GM12878 (cell line): ENCODE results near the gene YBEY. TPM values are rescaled to one million over a fixed set of nuclear protein-coding genes. Genes with fewer than 3 reads are reported as not detected.

ENCODE experiments used
- ATAC-seq: fragments of 200-7000 bp; cut with Tn5 transposase; 3 replicates; pipeline ENCODE4 v1.9.1; 2020; ENCODE audit warnings: mild to moderate bottlenecking, moderate library complexity
- BruUV-seq: library from RNA; stranded (reverse); fragments of 400-500 nt; replicated peaks from 2 replicates; lab custom pipeline; 2021; lab: Mats Ljungman, UMichigan
- CTCF ChIA-PET: fragments of 300-600 bp; sonication (Branson Sonifier 250); formaldehyde crosslinking; extraction: SDS; loops from one replicate; lab custom pipeline; 2021; ENCODE audit warnings: inconsistent platforms; lab: Yijun Ruan, JAX
- POLR2A ChIA-PET: fragments of 350-600 bp; formaldehyde crosslinking; extraction: SDS; loops from one replicate; lab custom pipeline; 2021; ENCODE audit warnings: inconsistent platforms; lab: Charles Lee
- RAD21 ChIA-PET: fragments of 300-600 bp; sonication (Branson Sonifier 250); formaldehyde crosslinking; loops from one replicate; lab custom pipeline; 2023; ENCODE audit warnings: antibody characterized with exemption; ENCODE audit not compliant: unreplicated experiment; lab: Charles Lee
- SMC1A ChIA-PET: fragments of 300-600 bp; sonication (Branson Sonifier 250); formaldehyde crosslinking; loops from one replicate; lab custom pipeline; 2023; ENCODE audit not compliant: unreplicated experiment, uncharacterized antibody; lab: Charles Lee
- DNase-seq: peaks from one replicate; pipeline ENCODE4 v3.0.0-alpha.2; 2011; ENCODE audit warnings: low read depth, low spot score
- FAIRE-seq: peaks from 3 replicates; lab custom pipeline; 2011; peaks lifted over from hg19 to GRCh38; lab: Jason Lieb, UNC
- H2AFZ ChIP-seq: 2 replicates; pipeline ENCODE4 v1.6.0; 2011; ENCODE audit warnings: low read depth, low read length, control low read depth; ENCODE audit not compliant: control insufficient read depth
- H3K27ac ChIP-seq: 2 replicates; pipeline ENCODE4 v1.5.1; 2011; ENCODE audit warnings: control low read depth; ENCODE audit not compliant: control insufficient read depth, insufficient read depth
- H3K27me3 ChIP-seq, 2 experiments: replicated peaks in 1 of 2; 2 replicates each; pipeline versions ENCODE4 v1.6.0 to v1.6.1; 2011; ENCODE audit warnings: low read length in 1 of 2; ENCODE audit not compliant: control insufficient read depth in 2 of 2, insufficient read depth in 2 of 2
- H3K36me3 ChIP-seq, 2 experiments: 2 replicates each; pipeline ENCODE4 v1.5.1; 2011; ENCODE audit warnings: low read length in 1 of 2; ENCODE audit not compliant: control insufficient read depth in 2 of 2, insufficient read depth in 2 of 2
- H3K4me1 ChIP-seq: 2 replicates; pipeline ENCODE4 v1.6.1; 2011; ENCODE audit warnings: mild to moderate bottlenecking, low read length, moderate library complexity, mixed read lengths; ENCODE audit not compliant: control insufficient read depth, insufficient read depth
- H3K4me2 ChIP-seq: 2 replicates; pipeline ENCODE4 v1.6.0; 2011; ENCODE audit warnings: control low read depth; ENCODE audit not compliant: control insufficient read depth, insufficient read depth
- H3K4me3 ChIP-seq: fragments of 200-600 bp; sonication (generic); 2 replicates; pipeline ENCODE4 v1.5.1; 2016
- H3K79me2 ChIP-seq: 2 replicates; pipeline ENCODE4 v1.6.0; 2011; ENCODE audit warnings: low read length; ENCODE audit not compliant: control insufficient read depth, insufficient read depth
- H3K9ac ChIP-seq: 2 replicates; pipeline ENCODE4 v1.8.0; 2011; ENCODE audit warnings: low read length, control low read depth, mixed read lengths; ENCODE audit not compliant: control insufficient read depth, insufficient read depth
- H3K9me3 ChIP-seq: replicated peaks from 3 replicates; pipeline ENCODE4 v1.5.1; 2011; ENCODE audit warnings: mild to moderate bottlenecking, low read length; ENCODE audit not compliant: control insufficient read depth, insufficient read depth
- H4K20me1 ChIP-seq: 2 replicates; pipeline ENCODE4 v1.6.0; 2011; ENCODE audit not compliant: control insufficient read depth, insufficient read depth
- EGR1 ChIP-seq, 2 experiments: IDR thresholded peaks; 1 replicate in 1 of 2; 2 replicates in 1 of 2; pipeline ENCODE4 v1.6.1; 2011 to 2012; ENCODE audit warnings: low read depth in 2 of 2, low read length in 2 of 2, borderline replicate concordance in 1 of 2, mild to moderate bottlenecking in 1 of 2, moderate library complexity in 1 of 2
- FOXM1 ChIP-seq: IDR thresholded peaks from 2 replicates; pipeline ENCODE4 v1.6.1; 2012; ENCODE audit warnings: low read depth, mild to moderate bottlenecking, inconsistent platforms, low read length, moderate library complexity
- MXI1 ChIP-seq: fragments of 150-350 bp; IDR thresholded peaks from 2 replicates; pipeline ENCODE4 v1.6.1; 2011; ENCODE audit warnings: low read depth, mild to moderate bottlenecking, inconsistent platforms, low read length, improper control_type of control experiment
- NFYB ChIP-seq: IDR thresholded peaks from 2 replicates; pipeline ENCODE4 v1.6.1; 2011; ENCODE audit warnings: low read depth, mild to moderate bottlenecking, low read length, improper control_type of control experiment, moderate library complexity; ENCODE audit not compliant: insufficient read depth
- SREBF1 ChIP-seq: IDR thresholded peaks from 2 replicates; pipeline ENCODE4 v1.6.1; 2012; ENCODE audit warnings: mild to moderate bottlenecking, low read length
- WRNIP1 ChIP-seq: IDR thresholded peaks from 2 replicates; pipeline ENCODE4 v1.6.1; 2011; ENCODE audit warnings: low read depth, low read length, improper control_type of control experiment, borderline replicate concordance
- YBX1 ChIP-seq: fragments of 450-650 bp; IDR thresholded peaks from 2 replicates; pipeline ENCODE4 v1.6.1; 2016; ENCODE audit warnings: antibody characterized with exemption
- ZZZ3 ChIP-seq: IDR thresholded peaks from 2 replicates; pipeline ENCODE4 v1.6.1; 2011; ENCODE audit warnings: low read depth; ENCODE audit not compliant: control insufficient read depth, insufficient read length
- WGBS: methylation state at CpG from one replicate; pipeline ENCODE4 v1.1.6; 2016; ENCODE audit warnings: low lambda C conversion rate; ENCODE audit not compliant: insufficient replicate concordance, insufficient coverage; ENCODE audit errors: missing lambda C conversion rate; 5-methylcytosine and 5-hydroxymethylcytosine counted together
- in situ Hi-C: fragments of 300-500 bp; cut with MboI; formaldehyde crosslinking; loops from 9 replicates; pipeline ENCODE4 v1.14.3; 2018; ENCODE audit warnings: mixed read lengths
- intact Hi-C: fragments of 100-400 bp; cut with micrococcal nuclease; formaldehyde crosslinking; loops from one replicate; pipeline ENCODE4 v1.14.2; 2022; ENCODE audit not compliant: unreplicated experiment
- polyA plus RNA-seq, 11 experiments: library from polyadenylated mRNA; depleted of rRNA in 4 of 11; unstranded in 6 of 11; stranded (reverse) in 5 of 11; fragments of >200 nt; fragmentation: Nextera tagmentation in 4 of 11; fragmentation: Illumina TruSeq in 1 of 11; extraction: Ambion mirVana in 4 of 11; extraction: Trizol in 1 of 11; gene quantifications; 1 replicate in 1 of 11; 2 replicates in 10 of 11; pipeline versions ENCODE4 v1.2.1 to v1.2.3, GENCODE V29; 2011 to 2016; ENCODE audit warnings: inconsistent platforms in 2 of 11, missing spikeins in 2 of 11, low read depth in 1 of 11
- total RNA-seq, 4 experiments: library from RNA; depleted of rRNA in 3 of 4; stranded (reverse); fragments of >200 nt in 3 of 4; fragmentation: Illumina TruSeq in 1 of 4; extraction: Trizol in 1 of 4; gene quantifications; 2 replicates each; pipeline versions ENCODE4 v1.2.1 to v1.2.3, GENCODE V29; 2013 to 2021
- TF ChIP-seq, protein P1 (sequence below): fragments of 450-650 bp; IDR thresholded peaks from 2 replicates; pipeline ENCODE4 v1.6.1; 2016; ENCODE audit warnings: mild to moderate bottlenecking, moderate library complexity, borderline replicate concordance

Gene YBEY
- total and polyA plus RNA-seq, 10 of the 15 experiments (the other 5 are each of a cell fraction or from before 2014, with no cell fraction given): 6.5 to 31.4 (median 18.5) TPM

GRCh38 chr21:46347203-46347550 lies 61.0 kb downstream of the YBEY start:
- SMC1A ChIA-PET: no interaction called here
- no TSS peak for BruUV-seq
- Histone ChIP-seq H3K27me3 (no peaks in the 10 kb centered on the region), H3K9ac (no peak overlapping the region)
- RAD21 ChIA-PET: no interaction called here
- POLR2A ChIA-PET: interaction anchor here (0.6 to 1.0 kb wide), 2 partner anchors 40 to 1199 kb away, joined by 4 to 5 read pairs; no protein-coding TSS in a partner anchor
- no peak for TF ChIP-seq EGR1 (IDR thresholded peaks at IDR 0.05; ENCODE audit: borderline replicate concordance in 1 of 2, low read depth in 2 of 2, low read length in 2 of 2)
- no peak for TF ChIP-seq ZZZ3
- TF ChIP-seq MXI1: no peak
- no peak for TF ChIP-seq YBX1
- no peak for TF ChIP-seq WRNIP1
- no peak for TF ChIP-seq FOXM1
- TF ChIP-seq SREBF1: no peak
- TF ChIP-seq NFYB: no peak
- TF ChIP-seq, protein P1, sequence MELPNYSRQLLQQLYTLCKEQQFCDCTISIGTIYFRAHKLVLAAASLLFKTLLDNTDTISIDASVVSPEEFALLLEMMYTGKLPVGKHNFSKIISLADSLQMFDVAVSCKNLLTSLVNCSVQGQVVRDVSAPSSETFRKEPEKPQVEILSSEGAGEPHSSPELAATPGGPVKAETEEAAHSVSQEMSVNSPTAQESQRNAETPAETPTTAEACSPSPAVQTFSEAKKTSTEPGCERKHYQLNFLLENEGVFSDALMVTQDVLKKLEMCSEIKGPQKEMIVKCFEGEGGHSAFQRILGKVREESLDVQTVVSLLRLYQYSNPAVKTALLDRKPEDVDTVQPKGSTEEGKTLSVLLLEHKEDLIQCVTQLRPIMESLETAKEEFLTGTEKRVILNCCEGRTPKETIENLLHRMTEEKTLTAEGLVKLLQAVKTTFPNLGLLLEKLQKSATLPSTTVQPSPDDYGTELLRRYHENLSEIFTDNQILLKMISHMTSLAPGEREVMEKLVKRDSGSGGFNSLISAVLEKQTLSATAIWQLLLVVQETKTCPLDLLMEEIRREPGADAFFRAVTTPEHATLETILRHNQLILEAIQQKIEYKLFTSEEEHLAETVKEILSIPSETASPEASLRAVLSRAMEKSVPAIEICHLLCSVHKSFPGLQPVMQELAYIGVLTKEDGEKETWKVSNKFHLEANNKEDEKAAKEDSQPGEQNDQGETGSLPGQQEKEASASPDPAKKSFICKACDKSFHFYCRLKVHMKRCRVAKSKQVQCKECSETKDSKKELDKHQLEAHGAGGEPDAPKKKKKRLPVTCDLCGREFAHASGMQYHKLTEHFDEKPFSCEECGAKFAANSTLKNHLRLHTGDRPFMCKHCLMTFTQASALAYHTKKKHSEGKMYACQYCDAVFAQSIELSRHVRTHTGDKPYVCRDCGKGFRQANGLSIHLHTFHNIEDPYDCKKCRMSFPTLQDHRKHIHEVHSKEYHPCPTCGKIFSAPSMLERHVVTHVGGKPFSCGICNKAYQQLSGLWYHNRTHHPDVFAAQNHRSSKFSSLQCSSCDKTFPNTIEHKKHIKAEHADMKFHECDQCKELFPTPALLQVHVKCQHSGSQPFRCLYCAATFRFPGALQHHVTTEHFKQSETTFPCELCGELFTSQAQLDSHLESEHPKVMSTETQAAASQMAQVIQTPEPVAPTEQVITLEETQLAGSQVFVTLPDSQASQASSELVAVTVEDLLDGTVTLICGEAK: no peak
- TF ChIP-seq, all 136 proteins: peak for 0
- no peaks in the 10 kb centered on the region for H3K4me1 ChIP-seq
- DNase-seq (no peak), ATAC-seq (no peak), FAIRE-seq (no peak)
- intact Hi-C loops (no loop called here), in situ Hi-C loops (no loop called here)
- H3K4me2 ChIP-seq: no peak overlapping the region
- no peaks in the 10 kb centered on the region for H3K9me3 ChIP-seq
- 69% methylated on average over 10 of the region's 10 CpGs for WGBS
- H3K36me3 ChIP-seq: peaks cover 23 to 40% of the 10 kb centered on the region in 2 experiments
- H2AFZ ChIP-seq: no peak overlapping the region
- CTCF ChIA-PET: no interaction called here
- H3K27ac ChIP-seq: no peak overlapping the region
- H4K20me1 ChIP-seq: no peaks in the 10 kb centered on the region
- H3K4me3 ChIP-seq: no peak overlapping the region
- no peaks in the 10 kb centered on the region; the same call in 1 of the 2 replicates for H3K79me2 ChIP-seq

Other genes starting within 250 kb of the YBEY start
Only the 7 nearest of the 8 such genes appear.
- gene FTCD, start 130.8 kb upstream of the YBEY start, total RNA-seq (2014; rRNA removed): 0.60 TPM in 1 of 2 replicates, not detected in the other
- not detected in 2 replicates for gene FTCD, start 130.8 kb upstream of the YBEY start, total RNA-seq (2014; rRNA removed; fragmentation: Illumina TruSeq; extraction: Trizol)
- gene FTCD, start 130.8 kb upstream of the YBEY start, total RNA-seq (2021): 0.28 TPM in 1 of 2 replicates, not detected in the other
- gene FTCD, start 130.8 kb upstream of the YBEY start, polyA plus RNA-seq (2011; rRNA removed): not detected in 2 replicates
- gene FTCD, start 130.8 kb upstream of the YBEY start, polyA plus RNA-seq (2014; fragmentation: Illumina TruSeq; extraction: Trizol): not detected in 2 replicates
- gene FTCD, start 130.8 kb upstream of the YBEY start, polyA plus RNA-seq (2014; fragmentation: Nextera tagmentation; extraction: Ambion mirVana): not detected
- 0.27 and 0.33 TPM in 2 replicates for gene FTCD, start 130.8 kb upstream of the YBEY start, polyA plus RNA-seq (2014; rRNA removed)
- not detected for gene FTCD, start 130.8 kb upstream of the YBEY start, polyA plus RNA-seq (2016; fragmentation: Nextera tagmentation; extraction: Ambion mirVana)
- 6.4 and 6.8 TPM in 2 replicates for gene SPATC1L, start 101.9 kb upstream of the YBEY start, total RNA-seq (2014; rRNA removed)
- 2.5 and 2.8 TPM in 2 replicates for gene SPATC1L, start 101.9 kb upstream of the YBEY start, total RNA-seq (2014; rRNA removed; fragmentation: Illumina TruSeq; extraction: Trizol)
- 9.5 and 11.2 TPM in 2 replicates for gene SPATC1L, start 101.9 kb upstream of the YBEY start, total RNA-seq (2021)
- gene SPATC1L, start 101.9 kb upstream of the YBEY start, polyA plus RNA-seq (2011; rRNA removed): 0.72 and 1.4 TPM in 2 replicates
- 0.38 and 2.1 TPM in 2 replicates for gene SPATC1L, start 101.9 kb upstream of the YBEY start, polyA plus RNA-seq (2014; fragmentation: Illumina TruSeq; extraction: Trizol)
- not detected for gene SPATC1L, start 101.9 kb upstream of the YBEY start, polyA plus RNA-seq (2014; fragmentation: Nextera tagmentation; extraction: Ambion mirVana)
- gene SPATC1L, start 101.9 kb upstream of the YBEY start, polyA plus RNA-seq (2014; rRNA removed): 5.9 and 7.2 TPM in 2 replicates
- 10 to 100 TPM; 13.4 to 16.0 TPM for gene SPATC1L, start 101.9 kb upstream of the YBEY start, polyA plus RNA-seq (2016; fragmentation: Nextera tagmentation; extraction: Ambion mirVana)
- gene LSS, start 57.6 kb upstream of the YBEY start, total RNA-seq (2014; rRNA removed): 61.4 and 65.2 TPM in 2 replicates
- gene LSS, start 57.6 kb upstream of the YBEY start, total RNA-seq (2014; rRNA removed; fragmentation: Illumina TruSeq; extraction: Trizol): 19.6 and 20.3 TPM in 2 replicates
- 82.4 and 86.4 TPM in 2 replicates for gene LSS, start 57.6 kb upstream of the YBEY start, total RNA-seq (2021)
- gene LSS, start 57.6 kb upstream of the YBEY start, polyA plus RNA-seq (2011; rRNA removed): 26.1 and 51.3 TPM in 2 replicates
- gene LSS, start 57.6 kb upstream of the YBEY start, polyA plus RNA-seq (2014; fragmentation: Illumina TruSeq; extraction: Trizol): 18.3 and 24.0 TPM in 2 replicates
- 1 to 10 TPM; 2.9 to 3.7 TPM for gene LSS, start 57.6 kb upstream of the YBEY start, polyA plus RNA-seq (2014; fragmentation: Nextera tagmentation; extraction: Ambion mirVana)
- 60.9 and 68.4 TPM in 2 replicates for gene LSS, start 57.6 kb upstream of the YBEY start, polyA plus RNA-seq (2014; rRNA removed)
- 10 to 100 TPM; 25.5 to 29.4 TPM for gene LSS, start 57.6 kb upstream of the YBEY start, polyA plus RNA-seq (2016; fragmentation: Nextera tagmentation; extraction: Ambion mirVana)
- gene MCM3AP, start 731 bp upstream of the YBEY start, total RNA-seq (2014; rRNA removed): 53.8 and 53.9 TPM in 2 replicates
- gene MCM3AP, start 731 bp upstream of the YBEY start, total RNA-seq (2014; rRNA removed; fragmentation: Illumina TruSeq; extraction: Trizol): 32.4 and 39.7 TPM in 2 replicates
- gene MCM3AP, start 731 bp upstream of the YBEY start, total RNA-seq (2021): 94.3 and 95.7 TPM in 2 replicates
- 42.3 and 45.3 TPM in 2 replicates for gene MCM3AP, start 731 bp upstream of the YBEY start, polyA plus RNA-seq (2011; rRNA removed)
- 34.3 and 39.3 TPM in 2 replicates for gene MCM3AP, start 731 bp upstream of the YBEY start, polyA plus RNA-seq (2014; fragmentation: Illumina TruSeq; extraction: Trizol)
- 1 to 10 TPM; 6.1 to 8.8 TPM for gene MCM3AP, start 731 bp upstream of the YBEY start, polyA plus RNA-seq (2014; fragmentation: Nextera tagmentation; extraction: Ambion mirVana)
- 48.6 and 54.6 TPM in 2 replicates for gene MCM3AP, start 731 bp upstream of the YBEY start, polyA plus RNA-seq (2014; rRNA removed)
- gene MCM3AP, start 731 bp upstream of the YBEY start, polyA plus RNA-seq (2016; fragmentation: Nextera tagmentation; extraction: Ambion mirVana): 10 to 100 TPM; 54.5 to 64.6 TPM
- 14.4 and 16.2 TPM in 2 replicates for gene C21orf58, start 37.5 kb downstream of the YBEY start, total RNA-seq (2014; rRNA removed)
- gene C21orf58, start 37.5 kb downstream of the YBEY start, total RNA-seq (2014; rRNA removed; fragmentation: Illumina TruSeq; extraction: Trizol): 6.7 and 7.3 TPM in 2 replicates
- gene C21orf58, start 37.5 kb downstream of the YBEY start, total RNA-seq (2021): 17.9 and 22.3 TPM in 2 replicates
- gene C21orf58, start 37.5 kb downstream of the YBEY start, polyA plus RNA-seq (2011; rRNA removed): 4.9 and 6.4 TPM in 2 replicates
- 1.3 and 6.7 TPM in 2 replicates for gene C21orf58, start 37.5 kb downstream of the YBEY start, polyA plus RNA-seq (2014; fragmentation: Illumina TruSeq; extraction: Trizol)
- 1 to 10 TPM; 1.1 TPM for gene C21orf58, start 37.5 kb downstream of the YBEY start, polyA plus RNA-seq (2014; fragmentation: Nextera tagmentation; extraction: Ambion mirVana)
- 21.6 and 28.2 TPM in 2 replicates for gene C21orf58, start 37.5 kb downstream of the YBEY start, polyA plus RNA-seq (2014; rRNA removed)
- gene C21orf58, start 37.5 kb downstream of the YBEY start, polyA plus RNA-seq (2016; fragmentation: Nextera tagmentation; extraction: Ambion mirVana): 10 to 100 TPM; 18.8 to 20.2 TPM
- gene PCNT, start 37.8 kb downstream of the YBEY start, total RNA-seq (2014; rRNA removed): 21.9 and 22.1 TPM in 2 replicates
- 15.3 and 17.1 TPM in 2 replicates for gene PCNT, start 37.8 kb downstream of the YBEY start, total RNA-seq (2014; rRNA removed; fragmentation: Illumina TruSeq; extraction: Trizol)
- gene PCNT, start 37.8 kb downstream of the YBEY start, total RNA-seq (2021): 33.0 and 35.4 TPM in 2 replicates
- gene PCNT, start 37.8 kb downstream of the YBEY start, polyA plus RNA-seq (2011; rRNA removed): 11.3 and 11.5 TPM in 2 replicates
- 7.4 and 18.9 TPM in 2 replicates for gene PCNT, start 37.8 kb downstream of the YBEY start, polyA plus RNA-seq (2014; fragmentation: Illumina TruSeq; extraction: Trizol)
- 1 to 10 TPM; 2.9 to 6.0 TPM for gene PCNT, start 37.8 kb downstream of the YBEY start, polyA plus RNA-seq (2014; fragmentation: Nextera tagmentation; extraction: Ambion mirVana)
- 25.4 and 35.1 TPM in 2 replicates for gene PCNT, start 37.8 kb downstream of the YBEY start, polyA plus RNA-seq (2014; rRNA removed)
- 10 to 100 TPM; 39.2 to 39.6 TPM for gene PCNT, start 37.8 kb downstream of the YBEY start, polyA plus RNA-seq (2016; fragmentation: Nextera tagmentation; extraction: Ambion mirVana)
- gene DIP2A, start 172.5 kb downstream of the YBEY start, total RNA-seq (2014; rRNA removed): 10.5 and 11.2 TPM in 2 replicates
- 9.5 and 10.1 TPM in 2 replicates for gene DIP2A, start 172.5 kb downstream of the YBEY start, total RNA-seq (2014; rRNA removed; fragmentation: Illumina TruSeq; extraction: Trizol)
- 16.8 and 21.1 TPM in 2 replicates for gene DIP2A, start 172.5 kb downstream of the YBEY start, total RNA-seq (2021)
- 23.3 and 25.5 TPM in 2 replicates for gene DIP2A, start 172.5 kb downstream of the YBEY start, polyA plus RNA-seq (2011; rRNA removed)
- 10.7 and 13.2 TPM in 2 replicates for gene DIP2A, start 172.5 kb downstream of the YBEY start, polyA plus RNA-seq (2014; fragmentation: Illumina TruSeq; extraction: Trizol)
- 1 to 10 TPM; 1.7 to 3.4 TPM for gene DIP2A, start 172.5 kb downstream of the YBEY start, polyA plus RNA-seq (2014; fragmentation: Nextera tagmentation; extraction: Ambion mirVana)
- 17.0 and 20.4 TPM in 2 replicates for gene DIP2A, start 172.5 kb downstream of the YBEY start, polyA plus RNA-seq (2014; rRNA removed)
- gene DIP2A, start 172.5 kb downstream of the YBEY start, polyA plus RNA-seq (2016; fragmentation: Nextera tagmentation; extraction: Ambion mirVana): 10 to 100 TPM; 11.2 to 14.2 TPM